MG63 (cell line): ENCODE results near the gene MSLN. TPM values are rescaled to one million over a fixed set of nuclear protein-coding genes. Genes with fewer than 3 reads are reported as not detected.

ENCODE experiments used
- DNase-seq: peaks from one replicate; pipeline ENCODE4 v3.0.0-alpha.2; 2020
- H3K27me3 ChIP-seq: fragments of 250-450 bp; sonication (Bioruptor Pico); 2 replicates; pipeline ENCODE4 v1.5.1; 2020; ENCODE audit warnings: mild to moderate bottlenecking, moderate library complexity
- H3K36me3 ChIP-seq: fragments of 250-450 bp; sonication (Bioruptor Pico); 2 replicates; pipeline ENCODE4 v1.5.1; 2020; ENCODE audit warnings: mild to moderate bottlenecking, moderate library complexity
- H3K4me3 ChIP-seq: fragments of 250-450 bp; sonication (Bioruptor Pico); 2 replicates; pipeline ENCODE4 v1.5.1; 2020; ENCODE audit warnings: mild to moderate bottlenecking, moderate library complexity
- H3K9me3 ChIP-seq: fragments of 250-450 bp; sonication (Bioruptor Pico); 2 replicates; pipeline ENCODE4 v1.5.1; 2020; ENCODE audit warnings: mild to moderate bottlenecking, moderate library complexity
- total RNA-seq: library from RNA; depleted of rRNA; stranded (reverse); fragments of >200 nt; shearing (Covaris generic); gene quantifications from 2 replicates; pipeline ENCODE4 v1.2.3, GENCODE V29; 2014; ENCODE audit warnings: low replicate concordance

Gene MSLN
- total RNA-seq, 1 experiment from 2014 or later: not detected

GRCh38 chr16:799111-799947 is 38.8 kb downstream of the MSLN start:
- peaks cover 17% of the 10 kb centered on the region for H3K36me3 ChIP-seq
- no peak for DNase-seq

DNA sequence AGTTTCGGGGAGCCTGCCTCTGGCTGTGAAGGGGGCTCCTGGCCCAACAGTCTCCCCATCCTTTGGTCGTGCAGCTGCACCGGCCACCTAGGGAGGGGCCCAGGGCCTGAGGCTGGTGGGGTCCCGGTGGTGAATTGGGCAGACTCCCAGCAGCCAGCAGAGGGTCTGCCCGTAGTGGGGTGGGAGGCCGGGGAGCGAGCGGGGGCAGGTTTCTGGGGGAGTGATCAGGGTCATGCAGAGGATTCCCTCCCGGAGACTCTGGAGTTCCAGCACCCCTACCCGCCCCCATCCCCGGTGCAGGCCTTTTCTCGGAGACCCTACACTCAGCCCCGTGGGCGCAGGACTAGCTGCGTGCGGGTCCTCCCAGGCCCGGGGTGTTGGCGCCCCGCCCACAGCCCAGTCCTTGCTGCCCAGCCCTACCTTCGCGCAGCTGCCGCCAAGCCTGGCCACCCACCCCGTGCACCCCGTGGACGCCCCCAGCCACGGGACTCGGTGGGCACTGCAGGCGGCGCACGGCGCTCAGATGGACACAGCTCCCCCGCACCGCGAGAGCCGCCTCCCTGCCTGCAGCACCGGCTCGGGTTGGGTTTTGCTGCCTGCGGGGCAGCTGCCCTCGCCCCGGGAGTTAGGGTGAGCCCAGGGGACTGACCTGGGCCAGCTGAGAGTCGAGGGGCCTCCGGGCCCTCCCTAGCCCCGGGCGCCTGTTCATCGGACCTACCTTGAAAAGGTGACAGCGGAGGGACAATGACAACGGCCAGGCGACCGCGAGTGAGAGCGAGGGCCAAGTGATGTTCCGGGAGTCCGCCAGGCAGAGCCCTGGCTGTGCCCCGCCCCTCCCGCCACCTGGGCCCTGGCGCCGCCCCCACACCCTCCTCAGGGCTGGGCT is 39.7 kb downstream of the MSLN start, which contains the start of gene GNG13:
TSS of gene GNG13 (minus strand) at position 787 of the 886 bp plus-strand sequence. CDS start 1,657 bp downstream, outside the sequence.
- Histone ChIP-seq H3K4me3 (no peak within 1 kb of the TSS), H3K36me3 (peaks cover 12% of the 10 kb centered on the region), H3K27me3 (peaks cover 20% of the 10 kb centered on the region), H3K9me3 (no peaks in the 10 kb centered on the region)
- no peak for DNase-seq

More at GRCh38 chr16:799111-799947, 38.8 kb downstream of the MSLN start:
- peaks cover 20% of the 10 kb centered on the region for H3K27me3 ChIP-seq
- no peaks in the 10 kb centered on the region for H3K9me3 ChIP-seq
- no peak overlapping the region for H3K4me3 ChIP-seq

GRCh38 chr16:800834-801511 is 40.4 kb downstream of the MSLN start:
- H3K27me3 ChIP-seq: peaks cover 20% of the 10 kb centered on the region
- peaks cover 12% of the 10 kb centered on the region for H3K36me3 ChIP-seq
- H3K4me3 ChIP-seq: no peak overlapping the region
- H3K9me3 ChIP-seq: no peaks in the 10 kb centered on the region
- no peak for DNase-seq

- no peaks in the 10 kb centered on the region for H3K9me3 ChIP-seq
- DNase-seq: no peak
- peaks cover 6% of the 10 kb centered on the region for H3K36me3 ChIP-seq
- no peak overlapping the region for H3K4me3 ChIP-seq
- H3K27me3 ChIP-seq: peaks cover 20% of the 10 kb centered on the region
Measured at GRCh38 chr16:801584-802363, 41.2 kb downstream of the MSLN start.

DNA sequence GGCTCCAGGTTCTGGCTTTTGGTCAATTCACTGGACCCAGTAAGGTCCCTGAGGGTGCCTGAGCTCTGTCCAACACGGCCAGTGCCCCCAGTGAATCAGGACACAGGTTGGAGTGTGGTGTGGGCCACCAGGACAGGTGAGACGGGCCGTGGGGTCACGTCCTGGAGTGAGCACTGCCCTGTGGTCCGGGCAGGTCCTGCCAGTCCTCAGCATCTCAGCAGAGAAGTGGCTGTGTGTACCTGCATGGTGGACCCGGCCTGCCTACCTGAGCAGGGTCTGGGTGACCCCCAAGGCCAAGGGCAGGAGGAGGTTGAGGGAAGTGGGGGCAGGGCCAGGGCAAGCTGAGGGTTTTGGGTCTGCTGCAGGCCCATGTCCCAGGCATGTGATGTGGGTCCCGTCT is 41.9 kb downstream of the MSLN start:
- Histone ChIP-seq H3K27me3 (peaks cover 20% of the 10 kb centered on the region), H3K9me3 (no peaks in the 10 kb centered on the region), H3K36me3 (peaks cover 3% of the 10 kb centered on the region; the same call in 1 of the 2 replicates), H3K4me3 (no peak overlapping the region)
- DNase-seq: no peak

DNA sequence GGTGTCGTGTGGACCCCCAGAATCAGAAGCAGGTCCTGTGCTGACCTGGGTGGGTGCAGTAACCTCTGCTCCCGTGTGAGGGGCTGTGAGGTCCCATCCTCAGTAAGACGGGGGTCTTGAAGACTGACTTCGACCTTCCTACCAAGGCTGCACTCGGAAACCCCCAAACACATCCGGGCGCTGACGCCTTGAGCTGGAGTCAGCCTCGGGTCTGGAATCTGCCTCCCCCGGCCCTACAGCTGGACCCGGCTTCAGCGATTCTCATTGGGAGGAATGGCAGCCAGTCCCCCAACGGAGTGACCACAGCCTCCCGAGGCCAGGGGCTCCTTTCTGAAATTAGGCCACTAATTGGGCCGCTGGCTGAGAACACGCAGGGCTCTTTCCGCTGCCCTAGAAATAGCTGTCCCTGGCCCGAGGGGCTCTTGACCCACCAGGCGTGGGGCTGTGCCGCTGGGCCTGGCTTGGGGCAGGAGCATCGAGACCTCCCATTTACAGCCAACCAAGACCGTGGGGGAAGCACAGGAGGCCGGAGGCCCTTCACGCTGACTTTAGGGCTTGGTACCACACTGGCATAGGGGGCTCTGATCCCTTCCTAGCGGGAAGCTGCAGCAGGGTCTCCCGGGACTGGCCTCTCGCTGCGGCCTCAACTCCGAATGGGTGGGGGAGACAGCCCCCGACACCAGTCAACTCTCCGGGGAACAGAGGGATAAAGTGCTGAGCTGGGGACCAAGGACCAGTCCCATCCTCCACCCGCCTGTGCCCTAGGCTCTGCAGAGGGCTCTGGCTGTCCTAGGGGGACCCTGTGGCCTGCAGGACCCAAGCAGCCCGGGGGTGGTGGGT is 42.6 kb downstream of the MSLN start:
- Histone ChIP-seq H3K9me3 (no peaks in the 10 kb centered on the region), H3K27me3 (peaks cover 20% of the 10 kb centered on the region), H3K36me3 (peaks cover 3% of the 10 kb centered on the region; the same call in 1 of the 2 replicates), H3K4me3 (no peak overlapping the region)
- no peak for DNase-seq

DNA sequence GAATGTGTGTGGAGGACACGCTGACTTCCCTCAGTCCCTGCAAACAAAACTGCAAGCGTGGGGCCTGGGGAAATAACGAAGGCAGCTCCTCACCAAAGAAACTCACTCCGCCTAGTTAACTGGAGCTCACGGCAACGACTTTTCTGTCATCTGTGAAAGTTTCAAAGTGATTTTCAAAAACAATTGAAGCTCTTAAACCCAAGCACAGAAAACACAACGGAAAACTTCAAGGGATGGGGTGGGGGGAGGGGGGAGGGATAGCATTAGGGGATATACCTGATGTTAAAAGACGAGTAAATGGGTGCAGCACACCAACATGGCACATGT is 43.2 kb downstream of the MSLN start:
- Histone ChIP-seq H3K4me3 (no peak overlapping the region), H3K9me3 (no peaks in the 10 kb centered on the region), H3K36me3 (peaks cover 3% of the 10 kb centered on the region; the same call in 1 of the 2 replicates), H3K27me3 (peaks cover 20% of the 10 kb centered on the region)
- DNase-seq: no peak

GRCh38 chr16:804193-805048 is 43.9 kb downstream of the MSLN start:
- Histone ChIP-seq H3K27me3 (peaks cover 21% of the 10 kb centered on the region), H3K9me3 (no peaks in the 10 kb centered on the region), H3K4me3 (no peak overlapping the region), H3K36me3 (peaks cover 3% of the 10 kb centered on the region; the same call in 1 of the 2 replicates)
- no peak for DNase-seq

- peaks cover 15% of the 10 kb centered on the region for H3K27me3 ChIP-seq
- no peak overlapping the region for H3K4me3 ChIP-seq
- H3K9me3 ChIP-seq: no peaks in the 10 kb centered on the region
- no peak for DNase-seq
- H3K36me3 ChIP-seq: peaks cover 3% of the 10 kb centered on the region; the same call in 1 of the 2 replicates
Measured at GRCh38 chr16:805474-805873, 44.9 kb downstream of the MSLN start.

GRCh38 chr16:807347-808084 is 47.0 kb downstream of the MSLN start:
- Histone ChIP-seq H3K27me3 (0 out of 2 replicates have a peak, but pooled peaks cover 2% of the 10 kb centered on the region), H3K9me3 (no peaks in the 10 kb centered on the region), H3K4me3 (peak overlapping the region; percentile 94), H3K36me3 (peaks cover 3% of the 10 kb centered on the region; the same call in 1 of the 2 replicates)
- peak; percentile 96 for DNase-seq

GRCh38 chr16:808085-808386 is 47.5 kb downstream of the MSLN start:
- H3K36me3 ChIP-seq: peaks cover 3% of the 10 kb centered on the region; the same call in 1 of the 2 replicates

GRCh38 chr16:813204-813915 is 52.8 kb downstream of the MSLN start:
- Histone ChIP-seq H3K9me3 (no peaks in the 10 kb centered on the region), H3K36me3 (no peaks in the 10 kb centered on the region), H3K27me3 (peaks cover 17% of the 10 kb centered on the region), H3K4me3 (no peak overlapping the region)
- no peak for DNase-seq

More at GRCh38 chr16:808085-808386, 47.5 kb downstream of the MSLN start:
- no peak for DNase-seq
- Histone ChIP-seq H3K9me3 (no peaks in the 10 kb centered on the region), H3K4me3 (peak overlapping the region; percentile 94), H3K27me3 (0 out of 2 replicates have a peak, but pooled peaks cover 2% of the 10 kb centered on the region)

DNA sequence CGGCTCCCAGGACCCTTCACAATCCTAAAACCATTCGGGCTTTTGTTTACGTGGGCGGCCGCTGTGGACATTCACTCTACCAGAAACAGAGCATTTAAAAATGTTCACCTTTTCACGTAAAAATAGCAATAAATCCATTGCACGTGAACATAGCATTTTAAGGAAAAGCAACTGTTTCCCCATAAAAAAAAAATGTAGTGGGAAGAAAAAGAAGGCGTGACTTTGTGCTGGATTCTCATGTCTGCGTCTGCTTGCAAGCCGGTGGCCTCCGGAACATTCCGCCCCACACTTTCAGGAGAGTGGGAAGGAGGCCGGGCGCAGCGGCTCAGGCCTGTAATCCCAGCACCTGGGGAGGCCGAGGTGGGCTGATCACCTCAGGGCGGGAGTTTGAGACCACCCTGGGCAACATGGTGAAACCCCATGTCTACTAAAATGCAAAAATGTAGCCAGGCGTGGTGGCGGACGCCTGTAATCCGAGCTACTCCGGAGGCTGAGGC is 53.4 kb downstream of the MSLN start:
- no peaks in the 10 kb centered on the region for H3K36me3 ChIP-seq
- no peak for DNase-seq
- H3K9me3 ChIP-seq: no peaks in the 10 kb centered on the region
- H3K27me3 ChIP-seq: peaks cover 18% of the 10 kb centered on the region
- no peak overlapping the region for H3K4me3 ChIP-seq
